Keratinocyte (primary cell): Measurements from ENCODE around the gene LAMA3.

ENCODE experiments used
- EZH2 ChIP-seq: IDR thresholded peaks from one replicate; pipeline ENCODE4 v1.6.1; 2012; ENCODE audit warnings: inconsistent platforms, mild to moderate bottlenecking, low read length, moderate library complexity
- TF ChIP-seq, protein P1 (sequence below), 3 experiments: IDR thresholded peaks in 1 of 3; conservative IDR thresholded peaks in 1 of 3; optimal IDR thresholded peaks in 1 of 3; 2 replicates in 2 of 3; 3 replicates in 1 of 3; pipeline versions ENCODE3 to v1.5.1; 2011; ENCODE audit warnings: low read length in 3 of 3, mild to moderate bottlenecking in 3 of 3, moderate library complexity in 2 of 3, control low read depth in 1 of 3, inconsistent platforms in 1 of 3; ENCODE audit not compliant: insufficient read depth in 2 of 3; ENCODE audit errors: extremely low read depth in 1 of 3

DNA sequence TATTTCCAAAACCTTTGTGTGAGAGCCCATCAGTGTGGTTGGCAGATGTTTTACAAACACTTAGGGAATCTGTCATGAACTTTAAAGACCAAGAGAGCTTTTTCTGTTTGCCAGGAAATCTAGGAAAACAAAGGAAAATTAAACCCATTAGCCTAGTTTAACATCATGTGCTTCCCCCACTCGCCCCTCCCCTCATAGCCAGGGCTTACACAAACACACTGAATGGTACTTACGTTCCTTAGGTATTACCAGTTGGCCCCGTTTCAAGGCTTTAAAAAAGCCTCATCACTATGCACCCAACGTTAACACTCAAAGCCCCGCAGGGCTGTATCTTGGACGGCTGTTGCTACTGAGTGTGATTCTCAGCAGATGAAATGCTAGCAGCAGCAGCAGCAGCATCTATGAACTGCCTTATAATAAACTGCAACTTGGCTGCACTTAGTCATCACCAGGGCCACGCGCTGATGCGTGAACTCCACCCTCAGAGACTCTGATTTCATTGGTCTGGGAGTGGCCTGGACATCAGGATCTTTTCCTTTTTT, 305.2 kb downstream of the LAMA3 start:
- TF ChIP-seq, protein P1, sequence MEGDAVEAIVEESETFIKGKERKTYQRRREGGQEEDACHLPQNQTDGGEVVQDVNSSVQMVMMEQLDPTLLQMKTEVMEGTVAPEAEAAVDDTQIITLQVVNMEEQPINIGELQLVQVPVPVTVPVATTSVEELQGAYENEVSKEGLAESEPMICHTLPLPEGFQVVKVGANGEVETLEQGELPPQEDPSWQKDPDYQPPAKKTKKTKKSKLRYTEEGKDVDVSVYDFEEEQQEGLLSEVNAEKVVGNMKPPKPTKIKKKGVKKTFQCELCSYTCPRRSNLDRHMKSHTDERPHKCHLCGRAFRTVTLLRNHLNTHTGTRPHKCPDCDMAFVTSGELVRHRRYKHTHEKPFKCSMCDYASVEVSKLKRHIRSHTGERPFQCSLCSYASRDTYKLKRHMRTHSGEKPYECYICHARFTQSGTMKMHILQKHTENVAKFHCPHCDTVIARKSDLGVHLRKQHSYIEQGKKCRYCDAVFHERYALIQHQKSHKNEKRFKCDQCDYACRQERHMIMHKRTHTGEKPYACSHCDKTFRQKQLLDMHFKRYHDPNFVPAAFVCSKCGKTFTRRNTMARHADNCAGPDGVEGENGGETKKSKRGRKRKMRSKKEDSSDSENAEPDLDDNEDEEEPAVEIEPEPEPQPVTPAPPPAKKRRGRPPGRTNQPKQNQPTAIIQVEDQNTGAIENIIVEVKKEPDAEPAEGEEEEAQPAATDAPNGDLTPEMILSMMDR (optimal IDR thresholded peaks at IDR 0.05 in 1 of 3, IDR thresholded peaks at IDR 0.05 in 1 of 3, conservative IDR thresholded peaks at IDR 0.05 in 1 of 3; ENCODE audit: extremely low read depth in 1 of 3, insufficient read depth in 2 of 3, low read length in 3 of 3): no peak
- no peak for TF ChIP-seq EZH2
